Mononuclear cell (primary cell): ENCODE results near the gene SMARCD1. TPM values are rescaled to one million over a fixed set of nuclear protein-coding genes. Genes with fewer than 3 reads are reported as not detected.
"Not testable (repeated sequence)": the region's sequence is repeated elsewhere in the genome, so short reads cannot be mapped to it uniquely, and the experiment has no call there.

Experiments used
- H3K27me3 ChIP-seq: 2 replicates; pipeline ENCODE4 v1.6.0; 2011; ENCODE audit warnings: low read length, control low read depth; ENCODE audit not compliant: insufficient read depth
- H3K4me1 ChIP-seq: 2 replicates; pipeline ENCODE4 v1.5.1; 2011; ENCODE audit warnings: mild to moderate bottlenecking, low read length, control low read depth; ENCODE audit not compliant: insufficient read depth
- H3K4me3 ChIP-seq: 2 replicates; pipeline ENCODE4 v1.5.1; 2011; ENCODE audit warnings: mild to moderate bottlenecking, low read length, moderate library complexity
- H3K9me3 ChIP-seq: 2 replicates; pipeline ENCODE4 v1.5.1; 2011; ENCODE audit warnings: low read depth, mild to moderate bottlenecking, control low read depth, low read length
- total RNA-seq: library from RNA; depleted of rRNA; stranded (reverse); fragments of >200 nt; gene quantifications from one replicate; pipeline ENCODE4 v1.2.3, GENCODE V29; 2012

Gene SMARCD1
- total RNA-seq, 1 donor = 74.3 TPM

DNA sequence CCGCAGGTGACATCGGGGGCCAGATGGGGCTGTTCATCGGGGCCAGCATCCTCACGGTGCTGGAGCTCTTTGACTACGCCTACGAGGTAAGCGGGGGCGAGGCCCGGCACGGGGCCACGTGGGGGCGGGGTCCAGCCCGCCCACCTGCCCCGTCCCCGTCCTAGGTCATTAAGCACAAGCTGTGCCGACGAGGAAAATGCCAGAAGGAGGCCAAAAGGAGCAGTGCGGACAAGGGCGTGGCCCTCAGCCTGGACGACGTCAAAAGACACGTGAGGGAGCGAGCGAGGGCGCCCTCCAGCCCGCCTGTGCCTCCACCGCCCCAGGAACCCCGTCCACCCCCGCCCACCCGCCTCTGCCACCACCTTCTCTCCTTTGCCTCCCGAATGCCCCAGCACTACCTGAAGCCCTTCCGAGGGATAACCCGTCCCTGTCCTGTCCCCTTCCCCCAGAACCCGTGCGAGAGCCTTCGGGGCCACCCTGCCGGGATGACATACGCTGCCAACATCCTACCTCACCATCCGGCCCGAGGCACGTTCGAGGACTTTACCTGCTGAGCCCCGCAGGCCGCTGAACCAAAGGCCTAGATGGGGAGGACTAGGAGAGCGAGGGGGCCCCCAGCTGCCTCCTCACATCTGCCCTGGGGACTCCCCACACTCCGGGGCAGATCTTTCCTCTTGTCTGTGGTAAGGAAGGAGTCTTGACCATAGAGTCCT is 3.9 kb upstream of the SMARCD1 start:
- no peaks in the 10 kb centered on the region for H3K9me3 ChIP-seq
- no peaks in the 10 kb centered on the region for H3K27me3 ChIP-seq
- H3K4me1 ChIP-seq = peaks cover 13% of the 10 kb centered on the region
- H3K4me3 ChIP-seq = no peak overlapping the region

DNA sequence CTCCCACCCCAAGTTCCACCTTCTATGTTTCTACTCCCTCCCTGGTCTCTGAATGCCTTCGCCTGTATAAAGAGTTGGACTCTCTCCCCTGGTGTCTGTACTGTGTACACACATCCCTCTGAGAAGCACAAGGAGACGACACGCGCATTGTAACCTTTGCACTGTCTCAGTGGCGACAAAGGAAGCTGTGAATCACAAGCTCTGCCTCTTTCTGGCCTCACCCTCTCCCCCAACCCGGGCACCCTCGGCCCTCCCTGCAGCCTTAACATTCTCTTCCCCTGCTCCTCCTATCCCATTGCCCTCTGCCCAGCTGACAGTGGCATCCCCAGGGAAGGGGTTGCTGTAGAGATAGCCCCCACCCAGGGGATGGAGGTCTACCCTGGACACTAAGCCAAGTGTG is 2.5 kb upstream of the SMARCD1 start:
- H3K4me3 ChIP-seq = no peak overlapping the region
- peaks cover 13% of the 10 kb centered on the region for H3K4me1 ChIP-seq
- H3K9me3 ChIP-seq = no peaks in the 10 kb centered on the region
- H3K27me3 ChIP-seq = no peaks in the 10 kb centered on the region

DNA sequence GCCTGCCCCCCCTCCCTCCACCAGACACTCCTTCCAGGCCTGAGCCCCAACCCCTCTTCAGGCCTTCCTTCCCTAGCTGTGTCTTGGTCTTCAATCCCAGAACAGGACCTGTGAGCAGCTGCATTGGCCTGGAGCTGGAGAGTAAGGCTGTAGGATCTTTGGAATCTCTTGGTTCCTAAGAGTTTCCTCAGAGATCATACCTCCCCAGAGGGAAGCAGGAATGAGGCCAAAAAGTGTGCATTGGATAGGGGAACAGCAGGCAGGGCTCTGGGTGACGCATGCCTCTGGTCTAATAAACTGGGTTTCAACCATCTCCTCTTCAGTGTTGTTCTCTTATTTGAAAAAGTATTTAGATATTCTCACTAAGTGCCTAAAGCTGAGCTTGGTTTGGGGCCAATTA is 1.8 kb upstream of the SMARCD1 start:
- Histone ChIP-seq H3K27me3 (no peaks in the 10 kb centered on the region), H3K4me3 (no peak overlapping the region), H3K4me1 (peaks cover 13% of the 10 kb centered on the region), H3K9me3 (no peaks in the 10 kb centered on the region)

DNA sequence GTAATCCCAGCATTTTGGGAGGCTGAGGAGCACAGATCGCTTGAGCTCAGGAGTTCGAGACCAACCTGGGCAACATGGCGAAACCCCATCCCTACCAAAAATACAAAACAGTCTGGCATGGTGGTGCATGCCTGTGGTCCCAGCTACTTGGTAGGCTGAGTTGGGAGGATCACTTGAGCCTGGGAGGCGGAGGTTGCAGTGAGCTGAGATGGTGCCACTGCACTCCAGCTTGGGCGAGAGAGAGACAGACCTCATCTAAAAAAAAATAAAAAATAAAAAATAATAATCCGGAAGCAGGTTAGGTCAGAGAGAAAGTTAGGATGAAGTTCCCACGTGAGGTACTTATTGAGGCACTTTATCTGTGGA is 750 bp upstream of the SMARCD1 start:
- peaks cover 13% of the 10 kb centered on the region for H3K4me1 ChIP-seq
- peak overlapping the region; percentile 69 for H3K4me3 ChIP-seq
- not testable (repeated sequence) for H3K27me3 ChIP-seq, H3K9me3 ChIP-seq

DNA sequence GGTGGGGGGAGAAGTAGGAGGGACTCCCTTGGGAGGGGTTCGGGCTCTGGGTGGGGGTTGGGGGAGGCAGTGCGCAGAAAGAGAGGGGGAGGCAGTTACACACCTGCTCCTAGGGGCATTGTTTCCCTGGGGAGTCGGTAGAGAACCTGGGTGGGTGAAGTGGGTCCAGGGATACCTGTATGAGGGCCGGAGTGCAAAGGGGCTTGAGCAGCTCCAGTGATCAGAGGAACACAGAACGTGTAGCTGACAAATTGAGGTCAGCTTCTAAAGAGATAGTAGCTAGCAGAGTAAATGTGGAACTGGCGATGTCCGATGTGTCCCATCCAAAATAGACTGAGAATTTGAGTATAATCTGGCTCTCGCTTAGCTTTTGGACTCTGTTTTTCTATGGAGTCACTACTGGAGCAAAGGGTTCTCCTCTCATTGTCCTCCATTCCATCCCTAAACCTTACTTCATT is 502 bp downstream of the SMARCD1 start:
- no peaks in the 10 kb centered on the region for H3K27me3 ChIP-seq
- H3K4me3 ChIP-seq = no peak overlapping the region
- peaks cover 13% of the 10 kb centered on the region for H3K4me1 ChIP-seq
- no peaks in the 10 kb centered on the region for H3K9me3 ChIP-seq

DNA sequence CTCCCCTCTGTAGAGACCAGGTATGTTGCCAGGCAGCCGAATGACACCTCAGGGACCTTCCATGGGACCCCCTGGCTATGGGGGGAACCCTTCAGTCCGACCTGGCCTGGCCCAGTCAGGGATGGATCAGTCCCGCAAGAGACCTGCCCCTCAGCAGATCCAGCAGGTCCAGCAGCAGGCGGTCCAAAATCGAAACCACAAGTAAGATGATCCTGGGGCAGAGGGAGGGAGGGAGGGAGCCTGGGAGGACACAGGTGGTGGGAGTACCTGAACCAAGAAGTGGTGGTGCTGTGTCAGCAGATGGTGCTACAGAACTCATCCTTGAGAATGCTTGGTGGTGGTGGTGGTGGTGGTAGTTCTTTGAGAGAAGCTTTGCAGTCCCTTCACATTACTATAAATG is 1.0 kb downstream of the SMARCD1 start:
- H3K4me1 ChIP-seq = peaks cover 13% of the 10 kb centered on the region
- H3K9me3 ChIP-seq = no peaks in the 10 kb centered on the region
- no peaks in the 10 kb centered on the region for H3K27me3 ChIP-seq
- no peak overlapping the region for H3K4me3 ChIP-seq

DNA sequence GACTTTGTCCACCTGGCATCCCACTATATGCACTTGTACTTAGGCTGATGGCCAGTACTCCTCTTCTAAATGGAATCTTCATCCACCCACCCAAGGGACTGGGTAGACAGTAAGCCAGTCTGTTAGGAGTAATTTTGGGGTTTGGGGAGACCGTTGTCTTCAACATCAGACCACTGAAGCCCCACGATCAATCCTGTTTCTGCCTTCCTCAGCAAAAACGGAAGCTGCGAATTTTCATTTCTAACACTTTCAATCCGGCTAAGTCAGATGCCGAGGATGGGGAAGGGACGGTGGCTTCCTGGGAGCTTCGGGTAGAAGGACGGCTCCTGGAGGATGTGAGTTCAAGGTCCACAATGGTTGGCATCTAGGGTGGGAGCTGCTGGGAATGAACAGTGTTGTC is 2.0 kb downstream of the SMARCD1 start:
- H3K4me1 ChIP-seq = peaks cover 13% of the 10 kb centered on the region
- no peaks in the 10 kb centered on the region for H3K9me3 ChIP-seq
- no peaks in the 10 kb centered on the region for H3K27me3 ChIP-seq
- H3K4me3 ChIP-seq = no peak overlapping the region

DNA sequence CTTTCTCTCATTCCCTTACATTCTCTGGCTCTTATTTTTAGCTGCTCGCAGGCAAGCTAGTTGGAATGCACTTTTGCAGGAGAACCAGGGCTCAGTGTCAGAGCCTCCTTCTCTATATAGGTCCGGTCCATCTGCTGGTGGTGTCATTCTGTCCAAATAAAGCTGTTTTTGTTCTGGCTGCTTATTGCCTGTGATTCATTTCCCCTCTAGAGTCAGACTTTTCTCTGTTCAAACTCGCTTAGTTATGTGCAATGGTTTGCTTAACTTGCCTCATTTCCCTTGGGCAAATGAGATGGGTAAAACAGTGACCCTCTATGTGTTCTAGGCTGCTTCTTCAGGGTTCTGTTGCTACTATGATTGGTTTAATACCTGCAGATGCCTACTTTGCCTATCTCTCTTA is 2.9 kb downstream of the SMARCD1 start:
- H3K4me3 ChIP-seq = no peak overlapping the region
- peaks cover 13% of the 10 kb centered on the region for H3K4me1 ChIP-seq
- no peaks in the 10 kb centered on the region for H3K27me3 ChIP-seq
- no peaks in the 10 kb centered on the region for H3K9me3 ChIP-seq

DNA sequence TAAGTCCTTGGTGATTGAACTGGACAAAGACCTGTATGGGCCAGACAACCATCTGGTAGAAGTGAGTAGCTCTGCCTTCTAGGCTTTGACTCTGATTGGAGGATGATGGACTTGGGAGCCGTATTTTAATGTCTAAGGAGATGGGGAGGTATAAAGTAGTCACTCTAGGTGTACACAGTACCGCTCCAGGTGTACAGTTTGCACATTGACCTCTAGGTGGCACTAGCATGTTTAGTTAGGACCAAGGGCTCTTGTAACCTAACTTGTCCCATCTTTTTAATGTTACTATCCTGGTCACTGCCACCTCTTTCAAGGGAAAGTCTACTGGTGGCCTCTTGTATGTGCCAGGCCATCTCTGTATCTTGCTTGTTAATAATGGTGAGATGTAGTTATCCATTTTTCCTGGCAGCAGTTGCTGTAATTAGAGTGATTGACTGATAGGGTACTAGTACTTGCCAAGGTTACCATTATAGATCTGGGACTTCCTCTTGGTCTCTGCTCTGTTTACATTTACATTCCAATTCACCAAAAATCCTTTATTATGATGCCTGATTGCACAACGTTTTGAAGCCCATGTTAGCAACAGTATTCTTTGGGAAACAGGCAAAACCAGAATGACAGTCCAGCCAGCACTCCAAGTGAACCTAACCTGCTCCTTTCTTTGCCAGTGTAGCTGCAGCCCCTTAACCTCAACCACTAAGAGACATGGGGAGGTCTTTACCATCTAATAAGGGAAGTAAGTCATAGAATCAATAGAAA is 3.6 kb downstream of the SMARCD1 start:
- H3K4me3 ChIP-seq = no peak overlapping the region
- peaks cover 13% of the 10 kb centered on the region for H3K4me1 ChIP-seq
- no peaks in the 10 kb centered on the region for H3K27me3 ChIP-seq
- H3K9me3 ChIP-seq = no peaks in the 10 kb centered on the region

DNA sequence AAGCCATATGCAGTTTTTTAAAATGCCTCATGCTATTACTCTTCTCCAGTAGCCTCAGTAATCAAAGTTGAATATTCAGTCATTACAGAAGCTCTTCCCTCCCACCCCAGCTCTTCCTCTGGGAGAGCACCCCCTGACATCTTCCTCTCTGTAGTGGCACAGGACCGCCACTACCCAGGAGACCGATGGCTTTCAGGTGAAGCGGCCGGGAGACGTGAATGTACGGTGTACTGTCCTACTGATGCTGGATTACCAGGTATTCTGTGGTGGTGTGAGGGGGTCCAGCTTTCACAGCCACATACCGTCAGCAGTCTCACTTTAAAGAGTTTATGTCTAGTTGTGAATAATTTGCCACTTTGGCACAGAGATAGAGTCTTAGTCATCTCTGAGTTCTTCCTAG is 4.6 kb downstream of the SMARCD1 start:
- H3K4me1 ChIP-seq = peaks cover 7% of the 10 kb centered on the region
- no peaks in the 10 kb centered on the region for H3K9me3 ChIP-seq
- H3K4me3 ChIP-seq = no peak overlapping the region
- no peaks in the 10 kb centered on the region for H3K27me3 ChIP-seq

DNA sequence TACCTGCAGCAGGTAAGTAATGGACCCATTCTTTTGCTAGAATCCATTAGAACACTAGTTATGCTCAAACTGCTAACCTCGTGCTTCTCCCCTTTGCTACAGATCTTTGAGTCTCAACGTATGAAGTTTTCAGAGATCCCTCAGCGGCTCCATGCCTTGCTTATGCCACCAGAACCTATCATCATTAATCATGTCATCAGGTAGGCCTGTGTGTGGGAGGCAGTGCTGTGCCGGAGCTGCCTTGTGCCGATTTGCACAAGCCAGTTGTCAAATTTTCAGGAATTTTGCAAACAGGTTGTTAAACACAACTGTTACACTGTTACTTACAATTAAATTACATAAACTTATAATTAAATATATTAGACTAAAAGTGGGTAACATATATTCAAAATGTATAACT is 5.2 kb downstream of the SMARCD1 start:
- Histone ChIP-seq H3K9me3 (no peaks in the 10 kb centered on the region), H3K4me1 (peaks cover 6% of the 10 kb centered on the region), H3K27me3 (no peaks in the 10 kb centered on the region), H3K4me3 (no peak overlapping the region)

DNA sequence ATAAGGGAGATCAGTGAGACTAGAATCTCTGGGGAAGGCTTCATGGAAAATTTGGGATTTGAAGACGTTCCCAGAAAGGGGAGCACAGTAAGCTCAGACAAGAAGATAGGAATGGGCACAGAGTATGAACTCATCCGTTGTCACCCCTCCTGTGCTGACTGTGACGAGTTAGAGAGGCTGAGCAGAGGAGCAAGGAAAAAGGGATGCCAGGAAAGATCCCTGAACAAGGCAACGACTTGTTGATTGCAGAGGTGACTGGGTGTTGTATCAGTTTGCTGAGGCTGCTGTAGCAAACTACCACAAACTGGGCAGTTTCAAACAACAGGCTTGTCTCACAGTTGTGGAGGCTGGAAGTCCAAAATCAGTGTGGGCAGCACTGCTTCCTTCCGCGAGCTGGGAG is 12.8 kb downstream of the SMARCD1 start:
- Histone ChIP-seq H3K27me3 (no peaks in the 10 kb centered on the region), H3K4me1 (no peaks in the 10 kb centered on the region), H3K9me3 (no peaks in the 10 kb centered on the region), H3K4me3 (no peak overlapping the region)

DNA sequence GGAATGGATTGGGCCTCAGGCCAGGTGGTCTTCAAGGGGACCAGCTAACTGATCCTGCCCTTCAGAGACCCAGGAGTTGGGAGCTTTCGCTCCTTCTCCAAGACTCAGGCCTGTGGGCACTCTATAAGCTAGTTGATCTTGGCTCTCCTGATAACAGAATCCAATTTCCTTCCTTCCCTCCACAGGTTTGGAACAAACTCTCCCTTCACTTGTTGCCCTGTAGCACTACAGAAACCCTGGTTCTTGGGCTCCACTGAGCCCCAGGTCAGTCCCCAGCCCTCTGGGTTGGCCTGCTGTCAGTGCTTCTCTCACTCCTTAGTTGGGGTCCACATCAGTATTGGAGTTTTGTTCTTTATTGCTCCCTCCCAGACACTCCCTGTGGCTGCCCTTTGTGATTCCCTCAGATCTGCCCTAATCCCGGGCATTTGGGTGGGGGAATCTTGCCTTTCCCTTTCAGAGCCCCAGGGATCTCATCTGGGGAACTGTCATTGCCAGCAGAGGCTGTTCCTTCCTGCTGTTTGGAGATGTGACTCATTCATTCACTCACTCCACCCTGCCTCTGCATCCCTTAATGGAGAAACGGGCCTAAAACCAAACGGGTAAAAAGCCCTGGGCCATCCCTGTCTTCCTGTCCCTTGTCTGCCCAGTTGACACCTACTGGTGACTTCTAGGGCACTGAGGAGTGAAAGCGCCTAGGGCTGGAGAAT is 14.3 kb downstream of the SMARCD1 start:
- H3K27me3 ChIP-seq = no peaks in the 10 kb centered on the region
- H3K9me3 ChIP-seq = no peaks in the 10 kb centered on the region
- no peak overlapping the region for H3K4me3 ChIP-seq
- no peaks in the 10 kb centered on the region for H3K4me1 ChIP-seq

DNA sequence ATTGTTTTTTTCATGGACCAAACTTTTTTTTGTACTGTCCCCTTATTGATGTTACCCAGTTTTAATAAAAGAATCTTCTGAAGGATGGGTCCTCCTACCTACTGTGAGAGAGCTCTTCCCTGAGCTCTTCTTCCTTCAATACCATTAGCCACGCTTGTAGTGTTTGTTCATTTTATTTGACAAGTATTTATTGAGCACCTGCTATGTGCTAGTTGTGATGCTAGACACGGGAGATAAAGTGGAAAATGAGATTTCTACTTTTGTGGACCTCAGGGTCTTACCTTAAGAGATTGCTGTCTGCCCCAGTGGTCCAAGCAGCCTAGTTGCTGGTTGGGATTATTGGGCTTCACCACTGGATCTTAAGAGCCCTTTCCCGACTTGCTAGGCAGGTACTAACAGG is 15.4 kb downstream of the SMARCD1 start:
- H3K4me1 ChIP-seq = no peaks in the 10 kb centered on the region
- H3K4me3 ChIP-seq = no peak overlapping the region
- H3K27me3 ChIP-seq = no peaks in the 10 kb centered on the region
- H3K9me3 ChIP-seq = no peaks in the 10 kb centered on the region

DNA sequence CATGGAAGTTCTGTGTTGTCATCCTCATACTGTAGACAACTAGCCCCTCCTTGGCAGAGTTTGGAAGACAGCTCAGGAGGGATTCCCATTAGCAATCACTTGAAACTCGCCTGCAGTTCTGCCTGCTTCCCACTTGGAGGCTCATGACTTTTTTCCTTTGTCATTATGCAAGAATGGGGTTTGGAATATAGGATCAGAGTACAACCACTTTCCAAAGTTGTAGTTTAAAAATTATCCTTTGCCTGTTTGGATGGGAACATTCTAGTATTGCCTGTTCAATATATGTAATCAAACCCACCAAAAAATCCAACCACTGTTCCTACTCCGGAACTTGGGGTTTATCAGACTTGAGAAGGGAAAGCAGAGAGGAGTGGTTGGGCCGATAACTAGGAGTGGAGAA is 16.5 kb downstream of the SMARCD1 start:
- Histone ChIP-seq H3K4me3 (no peak overlapping the region), H3K9me3 (no peaks in the 10 kb centered on the region), H3K4me1 (no peaks in the 10 kb centered on the region), H3K27me3 (no peaks in the 10 kb centered on the region)
